Left cardiac atrium (tissue), 4 donors: Measurements from ENCODE around the gene NPR1. TPM values are rescaled to one million over a fixed set of nuclear protein-coding genes. Genes with fewer than 3 reads are reported as not detected.
"Not testable (repeated sequence)": the region's sequence is repeated elsewhere in the genome, so short reads cannot be mapped to it uniquely, and the experiment has no call there.

Experiments
- ATAC-seq, 2 donors: fragments of 200-7000 bp; cut with Tn5 transposase; one replicate each; pipeline ENCODE4 v1.9.1; 2020; ENCODE audit warnings: mild to moderate bottlenecking in 2 of 2, moderate library complexity in 2 of 2
- DNase-seq: peaks from one replicate; pipeline ENCODE4 v3.0.0-alpha.2; 2020
- intact Hi-C, 2 donors: fragments of 100-400 bp; cut with DNase I; formaldehyde crosslinking; loops; one replicate each; pipeline versions ENCODE4 v1.14.1 to v1.15.1; 2022 to 2023
- long read RNA-seq: library from polyadenylated mRNA; unstranded; transcript quantifications from one replicate; pipeline ENCODE4 v2.0.0, GENCODE V29; 2021
- total RNA-seq, 2 donors: library from RNA; stranded (reverse); fragmentation: NEBNext Ultra II Directional; extraction: Animal tissue kit (Norgen Biotek cat#: 25700); gene quantifications; one replicate each; pipeline ENCODE4 v1.2.1, GENCODE V29; 2021
- donor health status: DM: no; HTN: yes; CAD: no.
- donor health status: DM: no; HTN: yes; CAD: no; lungs with severe emphysema.
- donor health status: DM: yes; HTN: yes; CAD: no.
- donor health status: Dilated cardiomyopathy.

NPR1 gene
- total RNA-seq, result 10 to 100 TPM; 28.5 to 39.0 TPM
- long read RNA-seq, full-length matches to known transcripts, result 26 of 49 reads
- long read RNA-seq, partial matches to known transcripts, result 11 of 49 reads
- long read RNA-seq, other reads (novel, unspliced or antisense), result 12 of 49 reads

GRCh38 chr1:153678519-153679336 is at the start of gene NPR1:
NPR1 (plus strand) TSS chr1:153678688; CDS start chr1:153679109, 421 bp downstream.
- ATAC-seq, result peak; percentile 82 to 87
- intact Hi-C loops, result loop anchor here (1.0 to 10.0 kb wide), 4 partner anchors 71 to 309 kb away; partner anchors contain the start of gene RAB13 (in 2 of the 2)
- DNase-seq, result peak; percentile 87

GRCh38 chr1:153629343-153629665 is 49.2 kb upstream of the NPR1 start:
- intact Hi-C loops, result no loop called here
- no peak for ATAC-seq
- DNase-seq, result peak; percentile 14

DNA sequence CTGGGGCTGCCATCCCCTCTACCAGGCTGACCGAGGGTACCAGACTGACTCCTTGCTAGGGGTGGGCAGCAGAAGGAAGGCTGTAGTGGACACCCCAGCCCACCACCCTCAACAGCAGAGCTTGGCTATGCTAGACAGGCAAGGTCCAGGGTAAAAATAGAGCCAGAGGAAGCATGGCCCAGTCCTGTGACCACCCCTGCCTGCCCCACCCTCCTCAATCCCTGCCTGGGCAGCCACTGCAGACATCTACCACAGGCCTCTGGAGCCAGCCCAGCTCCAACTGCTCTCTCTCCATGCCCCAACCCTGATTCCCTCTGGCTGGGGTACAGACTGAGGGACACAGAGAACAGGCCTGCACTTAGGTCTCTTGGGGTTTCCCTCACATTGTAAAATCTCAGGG is 48.5 kb upstream of the NPR1 start:
- peak; percentile 1 to 18 for ATAC-seq
- intact Hi-C loops, result no loop called here
- peak; percentile 55 for DNase-seq

- DNase-seq (no peak), ATAC-seq (no peak)
- intact Hi-C loops, result no loop called here
Observed at GRCh38 chr1:153630384-153630783, 48.1 kb upstream of the NPR1 start.

- ATAC-seq, result no peak
- intact Hi-C loops, result no loop called here
- no peak for DNase-seq
Observed at GRCh38 chr1:153631047-153632022, 47.2 kb upstream of the NPR1 start.

DNA sequence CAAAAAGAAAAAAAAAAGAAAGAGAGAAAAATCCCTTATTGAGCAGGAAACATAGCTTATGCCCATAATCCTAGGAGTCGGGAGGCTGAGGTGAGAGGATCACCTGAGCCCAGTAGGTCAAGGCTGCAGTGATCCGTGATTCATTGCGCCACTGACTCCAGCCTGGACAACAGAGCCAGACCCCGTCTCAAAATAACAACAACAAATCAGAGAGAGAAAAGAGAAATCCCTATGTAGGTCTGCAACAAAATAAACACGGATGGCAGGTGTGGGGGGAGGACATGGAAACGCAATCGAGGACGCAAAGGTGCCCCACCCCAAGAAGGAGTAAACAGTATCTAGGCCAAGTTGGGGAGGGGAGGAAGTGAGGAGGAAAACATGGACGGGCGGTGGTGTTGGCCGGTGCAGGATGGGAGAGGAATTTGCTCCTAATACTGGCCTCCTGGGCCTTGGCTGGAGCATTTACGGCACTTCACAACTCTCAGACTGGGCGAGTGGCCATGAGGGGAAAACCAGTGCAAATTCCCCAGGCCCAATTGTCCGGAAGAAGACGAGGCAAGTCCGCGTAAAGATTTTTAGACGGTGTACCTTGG is 45.2 kb upstream of the NPR1 start:
- intact Hi-C loops, result no loop called here
- DNase-seq, result peak; percentile 60
- peak; percentile 25 to 39 for ATAC-seq

GRCh38 chr1:153633754-153634665 is 44.5 kb upstream of the NPR1 start, which contains the start of gene CHTOP:
CHTOP (plus strand) TSS chr1:153634066; CDS start chr1:153636589, 2,523 bp downstream.
- intact Hi-C loops, result no loop called here
- ATAC-seq, result peak; percentile 94 to 95
- DNase-seq, result peak; percentile 97

GRCh38 chr1:153635872-153636271 is 42.6 kb upstream of the NPR1 start:
- ATAC-seq (no peak), DNase-seq (no peak)
- intact Hi-C loops, result no loop called here

DNA sequence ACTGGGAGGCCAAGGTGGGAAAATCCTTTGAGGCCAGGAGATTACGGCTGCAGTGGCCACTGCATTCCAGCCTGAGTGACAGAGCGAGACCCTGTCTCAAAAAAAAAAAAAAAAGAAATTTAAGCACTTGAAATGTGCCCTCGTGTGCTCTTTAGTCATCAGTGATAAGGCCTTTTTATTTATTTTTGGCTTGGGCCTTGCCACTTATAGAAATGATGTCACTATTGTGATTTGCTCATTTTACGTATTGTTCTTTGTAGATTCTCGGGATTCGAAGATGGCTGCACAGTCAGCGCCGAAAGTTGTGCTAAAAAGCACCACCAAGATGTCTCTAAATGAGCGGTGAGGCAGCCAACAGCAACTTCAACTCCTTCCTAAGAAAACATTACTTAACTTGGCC is 42.2 kb upstream of the NPR1 start:
- intact Hi-C loops, result no loop called here
- no peak for ATAC-seq
- DNase-seq, result peak; percentile 11

- intact Hi-C loops, result no loop called here
- ATAC-seq, result no peak
- DNase-seq, result no peak
Observed at GRCh38 chr1:153638261-153638660, 40.2 kb upstream of the NPR1 start.

GRCh38 chr1:153639280-153639679 is 39.2 kb upstream of the NPR1 start:
- intact Hi-C loops, result no loop called here
- ATAC-seq, result peak; percentile 39 to 47
- no peak for DNase-seq

DNA sequence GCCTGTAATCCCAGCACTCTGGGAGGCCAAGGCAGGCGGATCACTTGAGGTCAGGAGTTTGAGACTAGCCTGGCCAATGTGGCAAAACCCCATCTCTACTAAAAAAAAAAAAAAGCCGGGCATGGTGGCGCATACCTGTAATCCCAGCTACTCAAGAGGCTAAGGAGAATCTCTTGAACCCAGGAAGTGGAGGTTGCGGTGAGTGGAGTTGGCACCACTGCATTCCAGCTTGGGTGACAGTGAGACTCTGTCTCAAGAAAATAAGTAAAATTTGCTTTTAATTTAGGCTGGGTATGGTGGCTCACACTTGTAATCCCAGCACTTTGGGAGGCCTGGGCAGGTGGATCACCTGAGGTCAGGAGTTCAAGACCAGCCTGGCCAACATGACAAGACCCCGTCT is 38.3 kb upstream of the NPR1 start:
- intact Hi-C loops, ATAC-seq, DNase-seq: not testable (repeated sequence)

GRCh38 chr1:153640861-153641260 is 37.6 kb upstream of the NPR1 start:
- ATAC-seq, result no peak
- intact Hi-C loops, result no loop called here
- DNase-seq, result no peak

- ATAC-seq, result peak; percentile 14 to 42
- no peak for DNase-seq
- intact Hi-C loops, result no loop called here
Observed at GRCh38 chr1:153642161-153642560, 36.3 kb upstream of the NPR1 start.

DNA sequence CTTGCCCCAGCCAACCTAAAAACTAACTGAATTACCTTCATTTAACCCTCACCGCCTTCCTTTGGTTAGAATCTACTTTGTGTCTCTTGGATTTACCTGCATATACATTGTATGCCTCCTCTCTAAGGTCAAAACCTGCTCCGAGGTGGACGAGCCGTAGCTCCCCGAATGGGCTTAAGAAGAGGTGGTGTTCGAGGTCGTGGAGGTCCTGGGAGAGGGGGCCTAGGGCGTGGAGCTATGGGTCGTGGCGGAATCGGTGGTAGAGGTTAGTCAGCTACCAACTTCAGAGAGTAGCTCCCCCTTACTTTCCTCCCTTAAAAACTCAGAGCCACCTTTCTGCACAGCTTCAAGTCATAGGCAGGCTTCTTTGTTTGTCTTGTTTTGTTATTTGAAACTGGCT is 35.4 kb upstream of the NPR1 start:
- no peak for ATAC-seq
- DNase-seq, result no peak
- intact Hi-C loops, result no loop called here

GRCh38 chr1:153643816-153644215 is 34.7 kb upstream of the NPR1 start:
- intact Hi-C loops, result no loop called here
- DNase-seq, result no peak
- no peak for ATAC-seq

DNA sequence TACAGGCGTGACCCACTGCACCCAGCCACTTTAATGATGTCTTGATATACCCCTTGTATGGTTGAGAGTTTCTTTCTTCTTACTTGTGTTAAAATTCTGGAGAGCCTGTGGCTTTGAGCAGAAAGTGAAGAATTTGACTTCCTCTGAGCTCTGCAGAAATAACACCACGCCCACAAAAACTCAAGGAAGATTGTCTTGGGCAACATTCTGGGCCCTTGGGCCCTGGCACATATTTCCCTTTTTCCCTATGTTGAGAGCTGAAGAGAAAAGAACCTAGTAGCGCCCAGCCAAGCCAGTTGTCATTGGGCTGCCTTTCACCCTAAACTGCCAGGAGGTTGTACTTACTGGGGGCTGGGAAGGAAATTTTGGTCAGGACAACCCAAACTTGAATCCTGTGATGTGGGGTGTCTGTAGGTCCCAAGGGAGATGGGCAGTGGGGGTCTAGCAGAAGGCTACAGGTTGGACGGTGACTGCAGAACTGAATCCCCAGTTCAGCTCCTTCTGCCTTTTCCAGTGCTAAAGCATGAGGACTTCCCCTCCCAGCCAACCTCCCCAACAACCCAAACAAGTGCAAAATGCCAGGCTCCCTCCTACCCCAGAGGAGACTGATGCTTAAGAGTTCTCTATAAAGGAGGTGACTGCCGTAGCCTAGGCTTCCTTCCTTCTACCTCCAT is 31.7 kb upstream of the NPR1 start:
- no peak for DNase-seq
- intact Hi-C loops, result no loop called here
- peak in 1 of 2 donors; percentile 3 for ATAC-seq

DNA sequence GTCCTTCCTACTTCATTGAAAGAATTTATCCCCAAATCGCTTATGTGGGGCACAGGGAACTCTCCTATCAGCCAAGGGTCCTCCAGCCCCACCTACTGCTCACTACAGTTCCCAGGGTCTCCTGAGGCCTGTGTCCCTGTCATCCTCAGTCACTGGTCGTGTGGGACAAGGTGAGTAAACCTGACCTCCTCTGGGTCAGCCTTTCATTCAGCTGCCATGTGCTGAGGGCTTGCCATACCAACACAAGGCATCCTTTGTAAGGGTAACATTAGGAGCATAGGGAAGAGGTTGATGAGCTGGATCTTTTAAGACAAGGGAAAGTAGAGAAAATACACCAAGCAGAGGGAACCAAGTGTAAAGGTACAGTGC is 31.2 kb upstream of the NPR1 start:
- peak in 1 of 2 donors; percentile 7 for ATAC-seq
- intact Hi-C loops, result no loop called here
- DNase-seq, result no peak
